HG03196 (cell line): Measurements from ENCODE around the gene RGR.

ENCODE experiments used
- ATAC-seq: cut with Tn5 transposase; IDR thresholded peaks from one replicate; pipeline ENCODE4 v1.9.1; 2021; ENCODE audit not compliant: unreplicated experiment

RGR gene

GRCh38 chr10:84217746-84218145 lies 27.1 kb upstream of the RGR start:
- no peak for ATAC-seq

DNA sequence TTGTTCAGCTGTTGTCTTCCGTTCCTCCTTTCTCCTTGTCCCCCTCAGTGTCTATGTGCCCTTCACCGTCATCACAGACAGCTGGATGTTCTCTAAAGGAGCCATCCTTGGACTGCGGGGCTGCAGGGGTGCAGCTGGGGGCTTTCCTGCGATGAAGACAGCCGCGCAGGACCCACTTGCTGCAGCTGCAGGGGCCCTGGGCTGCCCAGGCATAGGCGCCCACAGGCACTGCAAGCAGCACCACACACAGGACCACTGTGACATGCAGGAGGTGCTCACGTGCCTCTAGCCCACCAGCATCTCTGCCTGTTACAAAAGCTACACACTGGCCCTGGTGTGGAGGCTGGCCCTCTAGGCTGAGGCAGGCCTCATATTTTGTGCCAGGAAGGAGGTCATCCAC lies 22.9 kb upstream of the RGR start:
- ATAC-seq: no peak

DNA sequence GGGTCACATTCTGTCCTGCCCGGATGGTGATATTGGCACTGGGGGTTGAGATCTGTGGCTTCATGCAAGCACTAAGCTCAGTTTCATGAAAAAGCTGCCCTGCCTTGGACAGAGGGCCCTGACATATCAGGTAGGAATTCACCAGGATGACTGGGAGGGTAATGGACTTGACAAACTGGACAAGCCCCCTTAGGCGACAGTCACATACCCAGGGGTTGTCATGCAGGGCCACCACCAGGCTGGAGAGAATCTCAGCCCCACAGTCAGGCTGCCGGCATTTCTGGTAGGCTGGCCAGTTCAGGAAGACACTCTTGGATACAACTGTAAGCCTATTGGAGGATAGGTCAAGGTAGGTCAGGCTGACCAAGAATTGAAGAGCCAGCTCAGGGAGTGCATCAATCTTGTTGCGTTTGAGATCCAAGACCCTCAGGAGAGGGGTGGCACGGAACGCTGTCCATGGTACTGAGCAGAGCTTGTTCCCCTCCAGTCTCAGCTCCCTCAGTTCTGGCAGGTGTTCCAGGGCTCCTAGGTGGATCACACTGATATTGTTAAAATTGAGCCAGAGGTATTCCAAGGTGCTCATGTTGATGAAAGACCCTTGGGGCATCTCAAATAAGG lies 20.3 kb upstream of the RGR start:
- ATAC-seq: no peak

DNA sequence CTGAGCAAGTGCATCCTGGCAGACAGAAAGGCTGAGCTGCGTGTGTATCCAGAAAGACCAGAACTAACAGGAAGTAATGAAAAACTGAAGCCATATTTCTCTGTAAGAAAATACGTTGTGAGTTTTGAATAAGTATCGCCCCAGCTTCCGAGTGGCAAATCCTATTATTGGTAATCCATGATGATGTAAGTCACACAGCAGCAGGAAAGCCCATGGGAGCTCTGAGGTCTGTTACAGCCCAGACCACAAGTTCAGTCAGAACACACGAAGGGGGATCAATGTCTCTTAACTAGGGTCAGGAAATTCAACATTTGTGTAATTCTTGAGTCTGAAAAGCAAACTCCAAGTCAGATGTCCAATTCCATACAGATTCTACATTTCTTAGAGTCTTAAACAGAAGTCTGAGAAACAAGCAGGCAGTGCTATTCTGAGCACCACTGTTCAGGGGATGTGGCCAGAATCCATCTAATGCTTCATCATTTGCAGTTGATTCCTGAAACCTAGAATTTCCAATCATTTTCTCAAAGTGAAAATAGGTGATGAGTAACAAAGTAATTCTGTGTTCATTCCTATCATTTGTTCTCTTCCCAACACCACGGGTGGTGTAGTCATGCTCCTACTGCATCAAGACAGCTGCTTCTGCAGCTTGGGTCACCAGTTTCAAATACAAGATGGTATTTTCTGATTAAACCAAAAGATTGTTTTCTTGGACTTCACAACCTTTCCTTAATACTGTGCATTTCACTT lies 19.3 kb upstream of the RGR start, which contains the start of gene LRIT2:
LRIT2 (minus strand) TSS at position 118 of the 747 bp plus-strand sequence; CDS start at position 94, 24 bp downstream.
- no peak for ATAC-seq

DNA sequence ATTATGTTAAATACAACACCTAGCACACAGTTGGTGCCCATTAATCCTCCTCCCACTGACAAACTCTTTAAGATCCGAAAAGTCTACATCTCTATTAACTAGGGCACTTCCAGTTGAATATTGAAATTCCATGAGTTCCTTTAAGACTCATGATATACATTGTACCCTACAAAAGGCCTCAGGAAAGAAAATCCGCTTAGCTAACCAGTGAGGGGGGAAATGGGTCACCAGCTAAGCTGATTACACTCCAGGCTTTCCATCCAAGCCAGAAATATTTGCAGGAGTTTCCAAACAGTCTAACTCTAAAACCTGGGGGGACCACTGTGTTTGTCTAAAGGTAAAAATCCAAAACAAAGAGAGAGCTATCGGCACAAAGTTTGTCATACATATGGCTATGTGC lies 18.2 kb upstream of the RGR start:
- no peak for ATAC-seq

- no peak for ATAC-seq
These were observed 17.0 kb upstream of the RGR start for GRCh38 chr10:84227810-84228209.

DNA sequence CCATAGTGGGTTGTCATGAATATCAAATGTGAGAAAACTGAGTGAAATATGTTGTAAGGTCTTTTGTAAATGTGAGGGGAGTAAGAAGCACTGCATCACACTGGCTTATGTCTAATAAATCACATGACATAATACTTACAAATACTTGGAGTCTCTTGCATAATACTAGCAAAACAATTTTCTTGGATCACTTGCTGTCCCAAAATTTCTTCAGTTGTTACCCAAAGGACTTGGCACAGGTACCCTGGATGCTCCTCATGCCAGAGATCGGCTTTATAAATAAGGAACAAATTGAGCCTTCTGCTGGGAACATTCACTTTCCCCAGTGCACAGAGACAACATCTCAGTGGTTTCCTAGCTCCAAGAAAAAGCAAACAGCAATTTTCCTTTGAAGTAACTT lies 14.5 kb upstream of the RGR start:
- ATAC-seq: no peak

DNA sequence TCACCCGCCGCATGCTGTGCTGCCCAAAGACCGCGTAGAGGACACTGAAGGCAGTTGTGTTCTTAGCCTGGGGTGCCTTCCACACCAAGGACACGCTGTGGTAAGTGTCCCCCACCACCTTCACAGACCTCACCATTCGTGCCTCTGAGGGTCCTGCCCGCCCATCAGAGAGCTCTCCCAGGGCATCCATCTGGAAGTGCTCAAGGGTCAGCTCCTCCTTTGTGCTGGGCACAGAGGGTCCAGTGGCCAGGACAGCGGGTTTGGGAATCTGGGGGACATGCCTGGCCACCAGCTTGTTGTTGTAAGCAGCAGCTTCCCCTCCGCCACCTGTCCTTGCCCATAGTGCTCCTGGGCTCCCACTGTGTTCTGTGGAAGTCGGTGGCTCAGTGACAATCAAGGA lies 12.5 kb upstream of the RGR start:
- ATAC-seq: no peak

DNA sequence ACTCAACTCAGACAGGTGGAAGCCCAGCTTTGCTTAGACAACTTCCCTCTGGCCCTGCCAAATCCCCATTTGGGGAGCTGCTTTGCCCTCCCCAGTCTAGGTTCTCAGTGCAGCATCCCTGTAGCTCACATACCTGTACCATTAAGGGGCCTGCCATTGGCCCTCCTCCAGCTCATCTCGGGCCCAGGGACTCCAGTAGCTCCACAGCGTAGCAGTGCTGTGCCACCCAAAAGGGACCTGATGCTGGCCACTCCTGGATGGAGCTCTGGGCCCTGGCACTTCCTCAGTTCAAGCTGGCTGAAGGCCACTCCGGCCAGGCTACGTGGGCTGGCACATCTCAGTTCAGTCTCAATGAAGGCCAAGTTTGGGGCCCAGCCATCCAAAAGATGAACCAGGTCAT lies 10.9 kb upstream of the RGR start:
- no peak for ATAC-seq

GRCh38 chr10:84234479-84234878 lies 10.4 kb upstream of the RGR start:
- ATAC-seq: no peak

DNA sequence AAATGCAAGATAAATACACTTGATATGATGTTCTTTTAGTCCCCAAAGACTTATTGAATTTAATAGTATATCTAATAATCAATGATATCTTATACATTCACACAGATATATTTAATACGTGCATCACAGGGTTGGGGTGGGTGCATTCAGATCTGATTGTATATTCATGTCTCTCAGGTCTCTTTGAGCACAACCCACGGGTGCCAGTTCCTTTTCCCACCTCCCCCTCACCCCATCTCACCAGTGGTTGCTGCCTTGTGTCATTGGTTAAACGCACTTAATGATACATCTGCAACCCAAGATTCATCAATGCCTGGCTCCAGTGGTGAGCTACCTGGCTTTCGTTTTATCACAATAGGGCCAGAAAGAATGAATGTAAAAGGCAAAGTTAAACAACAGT lies 9.8 kb upstream of the RGR start:
- no peak for ATAC-seq

GRCh38 chr10:84236807-84237198 lies 8.1 kb upstream of the RGR start:
- no peak for ATAC-seq

GRCh38 chr10:84237199-84238051 lies 7.4 kb upstream of the RGR start:
- no peak for ATAC-seq

- no peak for ATAC-seq
These were observed 5.9 kb upstream of the RGR start for GRCh38 chr10:84238909-84239308.

- ATAC-seq: no peak
These were observed 3.6 kb upstream of the RGR start, which contains the start of gene LRIT1 for GRCh38 chr10:84241185-84241790. Gene LRIT1 (minus strand): TSS chr10:84241546. CDS start chr10:84241439, 107 bp downstream.

GRCh38 chr10:84243759-84244158 lies 1.1 kb upstream of the RGR start:
- no peak for ATAC-seq

- no peak for ATAC-seq
These were observed 2.6 kb downstream of the RGR start for GRCh38 chr10:84247496-84247895.

- ATAC-seq: no peak
These were observed 3.9 kb downstream of the RGR start for GRCh38 chr10:84248794-84249193.

DNA sequence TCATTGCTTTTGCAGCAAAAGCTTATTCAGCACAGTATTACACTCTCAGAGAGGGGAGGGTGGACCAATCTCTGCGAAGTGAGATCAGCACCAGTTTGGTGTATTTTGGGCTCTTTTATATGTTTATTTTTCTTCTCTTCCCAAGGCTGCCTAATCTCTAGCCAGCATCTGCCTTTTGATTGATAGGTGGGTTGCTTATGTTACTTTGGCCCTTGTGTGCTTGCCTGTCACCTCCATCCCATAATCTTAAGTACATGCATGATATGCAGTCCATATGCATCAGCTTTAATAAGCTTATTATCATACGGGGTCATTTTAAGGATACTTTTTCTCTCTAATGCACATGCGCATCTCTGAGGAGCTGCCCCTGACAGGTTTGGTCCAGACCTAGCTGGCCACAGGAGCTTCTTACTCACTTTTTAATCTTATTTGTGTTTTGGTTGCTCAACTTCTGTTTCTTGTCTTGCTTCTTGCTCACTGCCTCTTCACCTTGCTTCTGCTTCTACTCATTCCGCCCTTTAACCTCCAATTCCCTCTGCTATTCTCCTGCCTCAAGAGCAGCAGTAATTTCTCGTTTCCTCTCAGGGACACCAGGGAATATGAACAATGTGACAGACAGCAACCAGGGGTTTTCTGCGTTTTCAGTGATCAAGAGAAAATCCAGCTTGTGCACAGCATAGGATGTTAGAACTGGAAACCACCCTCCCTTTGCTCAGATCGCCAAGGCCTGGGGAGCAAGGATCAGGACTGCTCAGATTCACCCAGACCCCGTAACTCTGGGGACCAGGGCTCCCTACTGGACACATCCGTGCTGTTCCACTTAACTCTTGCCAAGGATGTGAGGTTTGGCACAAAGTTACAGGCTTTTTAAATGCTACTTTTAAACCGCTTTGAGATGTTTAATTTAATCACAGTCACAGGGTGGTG lies 10.0 kb downstream of the RGR start:
- ATAC-seq: no peak
